Kidney tubule cell (primary cell): ENCODE measurements around the gene PSMD9.
"Not testable (repeated sequence)": the region's sequence is repeated elsewhere in the genome, so short reads cannot be mapped to it uniquely, and the experiment has no call there.

Experiments used
- DNase-seq: peaks from one replicate; pipeline ENCODE4 v3.0.0-alpha.2; 2018; ENCODE audit warnings: low spot score

Gene PSMD9

GRCh38 chr12:121921066-121921465, 32.5 kb downstream of the PSMD9 start:
- no peak for DNase-seq

GRCh38 chr12:121925358-121925695, 36.7 kb downstream of the PSMD9 start:
- peak; percentile 19 for DNase-seq

GRCh38 chr12:121926874-121927706, 38.5 kb downstream of the PSMD9 start:
- DNase-seq = no peak

DNA sequence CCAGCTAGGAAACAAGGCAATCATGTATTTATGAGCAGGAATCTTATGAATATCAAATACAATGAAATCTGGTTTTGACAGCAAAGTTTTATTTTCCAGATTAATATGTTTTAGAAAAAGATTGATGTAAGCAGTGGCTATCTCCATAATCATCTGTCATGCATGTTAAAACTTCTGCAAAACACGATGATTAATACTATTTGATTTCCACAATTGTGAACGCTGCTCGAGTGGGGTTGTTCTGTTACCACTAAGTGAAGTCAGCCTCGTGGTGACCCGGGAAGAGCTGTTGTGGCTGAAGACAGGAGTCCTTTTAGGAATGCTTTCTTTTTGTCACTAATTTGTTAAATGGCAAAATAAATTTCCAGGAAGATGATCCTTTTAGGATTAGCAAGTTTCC, 39.2 kb downstream of the PSMD9 start:
- DNase-seq = peak; percentile 12

- DNase-seq = not testable (repeated sequence)
Observed at GRCh38 chr12:121929545-121929944, 41.0 kb downstream of the PSMD9 start.

DNA sequence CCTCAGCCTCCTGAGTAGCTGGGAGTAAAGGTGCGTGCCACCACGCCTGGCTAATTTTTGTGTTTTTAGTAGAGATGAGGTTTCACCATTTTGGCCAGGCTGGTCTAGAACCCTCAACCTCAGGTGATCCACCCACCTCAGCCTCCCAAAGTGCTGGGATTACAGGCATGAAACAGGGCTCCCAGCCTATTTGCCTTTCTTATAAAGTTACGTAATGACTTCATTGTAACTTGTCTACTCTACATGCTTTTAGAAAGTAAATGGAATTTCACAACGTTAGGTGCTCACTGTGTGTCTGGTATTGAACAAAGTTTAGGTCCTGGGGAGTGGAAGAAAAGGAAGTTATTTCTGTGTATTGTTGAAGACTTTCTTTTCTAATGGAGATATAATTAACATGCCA, 42.3 kb downstream of the PSMD9 start:
- DNase-seq = no peak

DNA sequence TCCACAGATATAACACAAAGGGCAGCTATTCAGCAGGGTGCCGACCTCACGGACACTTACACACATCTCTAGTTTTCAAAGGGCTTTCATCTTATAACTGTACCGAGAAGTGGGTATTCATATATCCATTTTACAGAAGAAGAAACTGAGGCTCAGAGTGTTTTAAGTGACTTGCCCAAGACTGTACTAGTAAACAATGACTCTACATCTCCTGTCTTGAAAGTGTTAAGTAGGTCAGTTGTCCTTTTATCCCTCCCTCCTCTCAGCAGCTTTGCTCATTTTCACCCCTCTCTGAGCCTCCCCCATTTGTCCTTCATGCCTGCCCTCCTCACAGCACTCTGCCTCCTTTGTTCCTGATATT, 43.6 kb downstream of the PSMD9 start:
- no peak for DNase-seq

- DNase-seq = no peak
Observed at GRCh38 chr12:121932914-121933521, 44.4 kb downstream of the PSMD9 start.

- peak; percentile 12 for DNase-seq
Observed at GRCh38 chr12:121933522-121934308, 45.1 kb downstream of the PSMD9 start.

DNA sequence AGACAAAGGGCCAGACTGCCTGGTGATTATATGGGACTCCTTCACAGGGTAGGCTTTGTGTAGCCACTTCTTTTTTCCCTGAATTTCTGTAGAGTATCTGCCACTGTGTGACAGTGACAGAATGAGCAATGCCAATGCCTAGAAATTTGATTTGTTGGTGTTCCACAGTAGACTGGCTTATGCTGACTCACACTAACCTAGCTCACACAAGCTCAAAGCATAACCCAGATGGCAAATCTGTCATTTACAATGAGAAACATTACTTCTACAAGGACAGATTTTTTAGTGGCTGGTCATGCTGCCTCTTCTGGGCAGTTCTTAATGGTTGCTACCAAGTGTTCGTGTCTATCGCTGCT, 45.7 kb downstream of the PSMD9 start:
- DNase-seq = peak; percentile 14

DNA sequence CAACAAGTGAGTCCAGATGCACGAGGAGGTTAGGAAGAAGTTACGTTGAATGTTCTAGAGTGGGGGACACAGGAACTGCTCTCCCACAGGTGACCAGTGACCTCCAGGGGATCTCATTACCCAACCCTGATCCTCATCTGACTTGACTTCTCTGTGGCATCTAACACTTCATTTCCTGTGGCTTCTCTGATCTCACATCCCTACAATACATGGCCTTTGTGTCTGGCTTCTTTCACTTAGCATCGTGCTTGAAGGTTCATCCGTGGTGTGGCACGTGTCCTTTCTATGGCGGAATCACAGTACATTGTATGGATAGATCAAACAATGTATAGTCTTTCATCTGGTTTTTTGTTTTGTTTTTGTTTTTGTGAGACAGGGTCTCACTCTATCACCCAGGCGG, 49.1 kb downstream of the PSMD9 start:
- DNase-seq = no peak

- peak; percentile 63 for DNase-seq
Observed at GRCh38 chr12:121939186-121939585, 50.6 kb downstream of the PSMD9 start.

- no peak for DNase-seq
Observed at GRCh38 chr12:121939992-121940766, 51.6 kb downstream of the PSMD9 start.

- DNase-seq = peak; percentile 41
Observed at GRCh38 chr12:121942145-121942718, 53.6 kb downstream of the PSMD9 start.

DNA sequence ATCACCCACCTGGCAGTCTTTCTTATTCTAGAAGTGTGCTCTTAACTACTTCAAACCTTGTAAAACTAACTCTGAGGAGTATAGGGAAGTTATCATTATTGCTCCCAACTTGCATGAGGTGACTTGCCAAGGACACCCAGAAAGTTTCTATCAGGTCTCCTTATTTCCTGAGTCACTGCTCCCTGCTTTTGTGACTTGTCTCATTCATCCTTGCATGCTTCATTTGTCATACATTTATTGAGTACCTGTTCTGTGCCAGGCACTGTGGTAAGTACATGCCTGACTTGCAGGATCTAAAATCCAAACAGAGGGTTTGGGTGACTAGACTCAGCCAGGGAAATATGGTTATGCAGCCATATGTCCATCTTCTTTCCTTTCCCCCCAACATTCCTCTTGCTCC, 55.3 kb downstream of the PSMD9 start:
- DNase-seq = peak; percentile 16

- no peak for DNase-seq
Observed at GRCh38 chr12:121946313-121947025, 57.9 kb downstream of the PSMD9 start.

DNA sequence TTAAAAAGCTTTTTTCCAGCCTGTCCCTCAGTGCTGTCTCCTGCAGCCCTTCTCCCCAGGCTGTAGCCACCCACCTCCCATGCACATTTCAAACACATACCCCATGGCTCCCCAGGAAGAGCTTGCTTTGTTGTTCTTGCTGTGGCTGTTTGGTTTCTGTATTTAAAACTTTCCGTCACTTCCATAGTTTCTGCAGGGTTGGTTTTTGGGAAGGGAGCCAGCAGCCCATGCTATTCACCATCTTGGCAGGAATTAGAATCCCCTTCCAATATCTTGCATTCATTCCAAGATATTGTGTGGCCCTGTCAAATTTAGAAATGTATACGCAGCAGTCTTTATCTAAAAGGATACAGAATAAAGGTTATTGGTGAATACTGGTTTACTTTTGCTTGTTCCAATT, 59.4 kb downstream of the PSMD9 start:
- DNase-seq = no peak

- DNase-seq = peak; percentile 62
Observed at GRCh38 chr12:121949648-121950397, 61.2 kb downstream of the PSMD9 start.

DNA sequence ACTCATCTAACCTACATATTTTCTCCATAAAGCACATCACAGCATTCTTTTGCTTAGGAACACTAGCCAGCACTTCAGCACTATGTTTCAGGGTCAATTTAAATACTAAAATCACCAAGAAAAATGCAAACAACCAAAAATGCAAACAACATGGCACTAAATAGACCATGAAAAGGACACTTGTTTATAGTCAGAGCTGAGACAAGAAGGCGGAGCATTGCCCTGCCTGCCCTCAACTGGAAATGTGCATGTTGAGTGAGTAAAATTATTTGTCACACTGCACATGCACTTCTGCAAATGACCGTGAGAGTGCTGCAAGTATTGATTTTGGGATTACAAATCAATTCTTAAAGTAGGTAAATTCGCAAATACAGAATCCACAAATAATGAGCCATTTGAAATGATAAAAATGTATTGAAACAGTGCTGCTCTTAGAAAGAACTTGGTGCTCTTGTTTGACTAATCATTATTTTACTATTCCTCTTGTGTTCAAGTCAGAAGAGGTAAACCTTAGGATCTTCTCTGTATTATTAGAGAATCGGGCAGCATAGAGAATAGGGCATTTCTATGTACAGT, 64.6 kb downstream of the PSMD9 start:
- no peak for DNase-seq

DNA sequence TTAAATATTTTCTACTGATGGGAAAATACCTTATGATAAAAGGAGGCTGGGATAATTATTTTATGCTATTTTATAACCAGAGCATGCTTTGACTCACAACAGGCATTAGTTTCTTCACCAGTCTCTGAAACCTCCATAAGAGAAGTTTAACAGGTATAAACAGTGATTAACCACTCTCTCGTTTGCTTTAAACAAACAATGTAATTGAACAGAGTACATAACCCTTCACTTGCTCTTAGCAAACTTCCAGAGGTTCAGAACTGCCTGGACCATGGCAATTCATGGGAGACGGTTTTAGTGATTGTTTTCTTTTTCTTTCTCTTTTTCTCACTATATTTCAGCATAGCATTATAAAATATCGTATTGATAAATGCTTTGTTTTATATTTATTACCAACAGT, 65.1 kb downstream of the PSMD9 start:
- DNase-seq = no peak
